ENCODE data around the gene TRAPPC10.

DNA sequence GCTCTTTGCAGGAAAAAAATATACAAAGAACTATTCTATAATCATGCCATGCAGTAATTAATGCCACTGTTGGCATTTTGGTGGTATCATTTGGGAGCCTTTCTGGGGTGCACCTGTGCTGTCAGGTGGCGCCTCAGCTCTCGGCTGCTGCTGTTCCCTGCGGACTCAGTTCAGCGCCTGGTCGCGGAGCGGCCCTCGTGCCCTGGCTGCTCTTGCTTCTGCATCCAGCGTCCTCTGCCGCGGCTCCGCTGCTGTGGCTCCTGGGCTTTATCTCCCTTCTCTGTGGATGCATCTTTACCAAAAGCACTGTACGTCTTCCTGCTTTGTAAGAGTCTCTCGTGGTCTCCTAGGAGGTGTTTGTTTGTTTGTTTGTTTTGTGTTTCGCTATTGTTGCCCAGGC, 60.0 kb downstream of the TRAPPC10 start:
- TF ChIP-seq POLR2A (IDR thresholded peaks at IDR 0.05; ENCODE audit: low read length) (no peak), GATA1 (IDR thresholded peaks at IDR 0.05; ENCODE audit: low read depth, low read length) (no peak)

Measured in erythroblast (primary cell).